Inflammatory macrophage (primary cell): ENCODE data around the gene CCDC171.
"Not testable (repeated sequence)": the region's sequence is repeated elsewhere in the genome, so short reads cannot be mapped to it uniquely, and the experiment has no call there.

ENCODE experiments used
- DNase-seq, 2 donors: peaks; one replicate each; pipeline ENCODE4 v3.0.0-alpha.2; 2020 to 2022

Gene CCDC171

DNA sequence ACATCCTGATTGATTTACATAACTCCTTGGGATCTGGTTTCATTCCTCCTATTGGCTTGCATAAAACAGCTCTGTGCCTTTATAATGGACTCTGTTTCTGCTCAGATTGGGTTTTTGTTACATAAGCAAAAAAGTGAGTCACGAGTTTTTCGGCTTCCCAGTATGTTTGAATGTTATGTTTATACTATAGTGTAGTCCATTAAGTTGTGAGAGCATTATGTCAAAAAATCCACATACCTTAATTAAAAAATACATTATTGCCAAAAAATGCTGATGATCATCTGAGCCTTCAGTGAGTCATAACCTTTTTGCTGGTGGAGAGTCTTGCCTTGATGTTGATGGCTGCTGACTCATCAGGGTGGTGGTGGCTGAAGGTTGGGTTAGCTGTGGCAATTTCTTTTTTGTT is 144.6 kb downstream of the CCDC171 start:
- DNase-seq, result no peak

DNA sequence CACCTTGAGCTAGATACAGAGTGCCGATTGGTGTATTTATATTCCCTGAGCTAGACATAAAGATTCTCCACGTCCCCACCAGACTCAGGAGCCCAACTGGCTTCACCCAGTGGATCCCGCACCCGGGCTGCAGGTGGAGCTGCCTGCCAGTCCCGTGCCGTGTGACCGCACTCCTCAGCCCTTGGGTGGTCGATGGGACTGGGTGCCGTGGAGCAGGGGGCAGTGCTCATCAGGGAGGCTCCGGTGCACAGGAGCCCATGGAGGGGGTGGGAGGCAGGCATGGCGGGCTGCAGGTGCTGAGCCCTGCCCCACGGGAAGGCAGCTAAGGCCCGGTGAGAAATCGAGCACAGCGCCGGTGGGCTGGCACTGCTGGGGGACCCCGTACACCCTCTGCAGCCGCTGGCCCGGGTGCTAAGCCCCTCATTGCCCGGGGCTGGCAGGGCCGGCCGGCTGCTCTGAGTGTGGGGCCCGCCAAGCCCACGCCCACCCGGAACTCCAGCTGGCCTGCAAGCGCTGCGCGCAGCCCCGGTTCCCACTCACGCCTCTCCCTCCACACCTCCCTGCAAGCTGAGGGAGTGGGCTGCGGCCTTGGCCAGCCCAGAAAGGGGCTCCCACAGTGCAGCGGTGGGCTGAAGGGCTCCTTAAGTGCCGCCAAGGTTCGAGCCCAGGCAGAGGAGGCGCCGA is 147.2 kb downstream of the CCDC171 start:
- DNase-seq, result not testable (repeated sequence)

DNA sequence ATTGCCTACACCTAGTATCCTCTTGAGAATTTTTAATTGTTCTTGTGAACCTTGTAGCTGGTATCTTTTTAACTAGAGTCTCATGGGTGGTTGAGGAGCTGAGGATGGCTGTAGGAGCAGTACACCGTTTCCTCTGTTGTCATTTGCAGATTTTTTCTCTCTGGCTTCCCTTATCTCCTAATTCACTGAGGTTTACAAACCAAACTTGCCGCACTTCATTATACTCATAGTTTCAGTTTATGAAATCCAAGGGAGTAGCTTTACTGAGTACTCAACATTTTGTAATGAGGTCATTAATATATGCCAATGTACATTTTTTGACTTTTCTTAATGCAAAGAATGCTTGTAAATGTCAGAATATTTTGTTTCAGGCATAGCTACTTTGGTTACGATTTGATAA is 154.2 kb downstream of the CCDC171 start:
- DNase-seq, result no peak

- DNase-seq, result no peak
Observed at GRCh38 chr9:15711531-15711930, 158.7 kb downstream of the CCDC171 start.

DNA sequence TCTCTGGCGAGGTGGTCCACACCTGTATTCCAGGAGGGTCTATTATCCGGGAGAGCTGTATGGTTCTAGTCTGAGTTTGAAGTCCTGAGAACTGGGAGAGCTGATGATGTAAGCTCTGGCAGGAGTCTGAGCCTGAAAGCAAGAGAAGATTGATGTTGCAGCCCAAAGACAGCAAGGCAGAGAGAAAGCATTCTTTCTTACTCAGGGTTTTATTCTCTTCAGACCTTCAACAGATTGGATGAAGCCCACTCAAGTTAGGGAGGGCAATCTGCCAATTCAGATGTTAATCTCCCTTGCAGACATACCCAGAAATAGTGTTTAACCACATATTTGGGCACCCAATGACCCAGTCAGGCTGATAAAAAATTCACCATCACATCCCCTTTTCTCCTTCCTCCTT is 159.1 kb downstream of the CCDC171 start:
- no peak for DNase-seq

- no peak for DNase-seq
Observed at GRCh38 chr9:15714746-15715145, 161.9 kb downstream of the CCDC171 start.

GRCh38 chr9:15717290-15717967 is 164.6 kb downstream of the CCDC171 start:
- no peak for DNase-seq

GRCh38 chr9:15718423-15718822 is 165.6 kb downstream of the CCDC171 start:
- DNase-seq, result no peak

GRCh38 chr9:15720861-15721260 is 168.0 kb downstream of the CCDC171 start:
- no peak for DNase-seq

GRCh38 chr9:15722888-15723287 is 170.0 kb downstream of the CCDC171 start:
- DNase-seq, result no peak

DNA sequence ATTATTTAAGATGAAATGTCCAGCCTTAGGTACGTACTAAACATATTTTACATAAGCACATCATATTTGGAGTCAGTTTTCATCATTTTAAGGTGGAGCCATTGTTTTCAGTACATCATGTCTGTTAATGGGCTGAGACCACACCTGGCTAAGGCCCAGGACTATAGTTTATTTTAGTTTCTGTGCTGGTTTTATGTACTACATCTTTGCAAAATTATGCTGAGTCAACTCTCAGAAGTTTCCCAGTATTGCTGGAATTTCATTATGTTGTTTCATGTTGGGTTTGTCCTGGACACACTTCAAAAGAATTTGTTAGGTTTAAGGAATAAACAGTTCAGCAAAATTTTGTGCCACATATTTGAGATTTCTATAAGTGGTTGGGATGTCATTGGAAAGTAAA is 171.2 kb downstream of the CCDC171 start:
- DNase-seq, result no peak

DNA sequence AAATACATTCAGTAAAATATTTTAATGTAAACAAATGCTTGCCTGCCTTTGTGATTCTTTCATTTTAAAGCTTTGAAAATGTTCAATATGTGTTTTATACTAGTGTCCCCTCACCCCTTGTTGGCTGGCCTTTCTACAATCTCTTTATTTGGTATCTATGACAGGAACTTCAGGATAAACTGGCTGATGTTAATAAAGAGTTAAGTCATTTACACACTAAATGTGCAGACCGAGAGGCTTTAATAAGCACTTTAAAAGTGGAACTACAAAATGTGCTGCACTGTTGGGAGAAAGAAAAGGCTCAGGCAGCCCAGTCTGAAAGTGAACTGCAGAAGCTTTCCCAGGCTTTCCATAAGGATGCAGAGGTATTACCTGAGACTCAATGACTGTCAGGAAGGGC is 171.8 kb downstream of the CCDC171 start:
- no peak for DNase-seq

- DNase-seq, result no peak
Observed at GRCh38 chr9:15725953-15726352, 173.1 kb downstream of the CCDC171 start.

GRCh38 chr9:15729507-15729906 is 176.7 kb downstream of the CCDC171 start:
- no peak for DNase-seq

- no peak for DNase-seq
Observed at GRCh38 chr9:15735083-15735857, 182.4 kb downstream of the CCDC171 start.

DNA sequence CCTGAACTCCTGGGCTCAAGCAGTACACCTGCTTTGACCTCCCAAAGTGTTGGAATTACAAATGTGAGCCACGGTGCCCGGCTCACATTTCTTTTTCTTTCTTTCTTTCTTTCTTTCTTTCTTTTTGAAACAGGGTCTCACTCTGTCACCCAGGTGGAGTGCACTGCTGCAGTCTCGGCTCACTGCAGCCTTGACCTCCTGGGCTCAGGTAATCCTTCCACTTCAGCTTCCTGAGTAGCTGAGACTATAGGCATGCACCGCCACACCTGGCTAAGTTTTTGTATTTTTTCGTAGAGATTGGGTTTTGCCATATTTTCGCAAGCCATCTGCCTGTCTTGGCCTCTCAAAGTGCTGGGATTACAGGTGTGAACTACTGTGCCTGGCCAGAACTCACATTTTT is 183.7 kb downstream of the CCDC171 start:
- no peak for DNase-seq

DNA sequence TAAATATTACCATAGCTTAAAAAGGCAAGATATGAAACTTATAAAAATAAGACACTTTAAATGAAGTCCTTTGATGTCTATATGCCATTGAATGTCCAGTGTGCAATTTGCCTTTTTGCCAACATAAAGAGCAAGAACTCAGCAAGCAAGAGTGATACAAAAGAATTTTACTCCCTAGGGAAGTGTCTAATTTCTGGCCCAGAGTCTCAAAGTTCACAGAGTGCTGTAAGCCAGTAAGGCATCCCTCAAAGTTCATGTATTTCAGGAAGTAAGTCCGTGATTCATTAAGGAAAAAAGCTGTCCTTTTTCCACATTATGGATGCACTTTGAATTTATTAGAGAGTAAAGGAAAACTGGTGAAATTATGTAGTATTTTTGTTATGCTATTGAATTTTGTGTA is 185.2 kb downstream of the CCDC171 start:
- no peak for DNase-seq

DNA sequence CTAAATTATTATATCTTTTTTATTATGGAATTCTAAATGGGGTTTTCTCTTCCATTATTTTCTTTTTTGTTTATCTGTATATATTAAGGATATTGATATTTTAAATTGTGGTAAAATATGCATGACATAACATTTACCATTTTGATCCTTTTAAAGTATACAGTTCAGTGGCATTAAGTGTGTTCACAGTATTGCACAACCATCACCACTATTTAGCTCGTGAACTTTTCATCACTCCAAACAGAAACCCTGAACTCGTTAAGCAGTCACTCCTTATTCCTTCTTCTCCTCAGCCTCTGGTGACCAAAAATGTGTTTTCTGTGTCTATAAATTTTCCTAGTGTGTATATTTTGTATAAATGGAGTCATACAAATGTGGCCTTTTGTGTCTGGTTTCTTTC is 188.2 kb downstream of the CCDC171 start:
- no peak for DNase-seq

DNA sequence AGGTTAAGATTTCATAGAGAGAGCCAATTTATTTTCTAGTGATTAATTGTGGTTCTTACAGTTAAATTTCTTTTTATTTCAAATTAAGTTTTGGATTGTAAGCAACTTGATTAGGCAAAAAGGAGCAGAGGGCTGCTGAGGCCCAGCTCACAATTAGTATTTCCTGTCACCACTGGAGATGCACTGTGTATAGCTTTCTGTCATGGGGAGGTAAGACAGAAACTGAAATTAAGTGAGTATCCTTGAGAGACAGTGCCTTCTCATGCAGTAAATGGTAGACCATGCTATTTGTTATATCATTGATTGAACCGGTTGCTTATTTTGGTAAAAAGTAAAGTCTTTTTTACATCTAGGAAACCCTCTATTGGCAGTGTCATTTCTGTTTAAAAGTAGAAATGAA is 190.7 kb downstream of the CCDC171 start:
- no peak for DNase-seq

- no peak for DNase-seq
Observed at GRCh38 chr9:15744196-15744595, 191.4 kb downstream of the CCDC171 start.

DNA sequence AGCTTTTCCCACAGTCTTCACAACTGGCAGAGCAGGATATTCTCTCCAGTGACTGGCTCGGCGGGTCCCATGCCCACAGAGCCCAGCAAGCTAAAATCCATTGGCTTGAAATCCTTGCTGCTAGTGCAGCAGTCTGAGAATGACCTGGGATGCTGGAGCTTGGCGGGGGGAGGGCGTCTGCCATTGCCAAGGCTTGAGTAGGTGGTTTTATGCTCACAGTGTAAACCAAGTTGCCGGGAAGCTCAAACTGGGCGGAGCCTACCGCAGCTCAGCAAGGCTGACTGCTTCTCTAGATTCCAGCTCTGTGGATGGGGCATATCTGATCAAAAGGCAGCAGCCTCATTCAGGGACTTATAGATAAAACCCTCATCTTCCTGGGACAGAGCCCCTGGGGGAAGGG is 194.1 kb downstream of the CCDC171 start:
- DNase-seq, result no peak

- DNase-seq, result no peak
Observed at GRCh38 chr9:15755660-15756059, 202.8 kb downstream of the CCDC171 start.

DNA sequence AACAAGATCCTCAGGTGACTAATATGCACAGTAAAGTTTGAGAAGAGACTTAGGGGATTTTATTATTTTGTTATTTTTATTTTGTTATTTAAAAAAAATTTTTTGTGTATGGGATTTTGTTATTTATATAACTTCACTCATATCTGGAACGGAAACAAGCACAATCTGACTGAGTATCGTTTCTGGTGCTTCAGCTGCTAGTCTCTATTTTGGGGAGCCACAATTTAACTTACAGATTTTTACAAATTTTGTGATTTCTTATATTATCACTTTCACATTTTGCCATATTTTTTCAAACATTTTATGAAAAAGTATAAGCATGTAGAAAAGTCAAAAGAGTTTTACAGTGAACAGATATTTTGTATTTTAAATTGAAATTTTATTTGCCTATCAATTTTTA is 208.7 kb downstream of the CCDC171 start:
- DNase-seq, result no peak

GRCh38 chr9:15763371-15763770 is 210.5 kb downstream of the CCDC171 start:
- no peak for DNase-seq
